ENCODE results near the gene VHLL.
A peak's percentile ranks its signal among the peaks of the same experiment; 100 is the strongest.
"Not testable (repeated sequence)": the region's sequence is repeated elsewhere in the genome, so short reads cannot be mapped to it uniquely, and the experiment has no call there.

VHLL gene

DNA sequence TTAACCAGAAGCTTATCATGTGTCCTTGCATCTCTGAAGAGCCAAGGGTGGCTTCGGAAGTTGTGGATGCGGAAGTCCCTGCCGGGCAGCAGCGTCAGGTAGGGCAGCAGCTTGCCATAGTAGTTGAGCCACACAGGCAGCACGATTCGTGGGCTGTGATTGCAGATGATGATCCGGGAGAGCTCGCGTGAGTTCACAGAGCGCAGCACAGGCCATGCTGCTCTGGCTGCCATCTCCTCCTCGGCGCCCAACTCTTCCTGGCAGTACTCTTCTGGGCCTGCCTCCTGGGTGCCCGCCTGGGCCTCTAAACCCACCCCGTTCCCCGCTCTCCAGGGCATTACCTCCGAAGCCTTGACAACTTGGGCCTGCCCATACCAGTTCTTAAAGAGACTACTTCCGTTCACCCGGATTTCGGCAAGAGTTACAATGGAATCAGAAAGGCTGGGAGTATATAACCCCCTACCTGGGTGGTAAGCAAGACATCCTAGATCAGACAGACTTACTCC lies at the start of gene VHLL:
Gene VHLL (minus strand): TSS at position 456 of the 506 bp plus-strand sequence. CDS start 118 bp downstream, at position 338.
- H3K36me3 ChIP-seq (ENCODE audit: insufficient read depth, low read length) = no peaks in the 10 kb centered on the region
- H3K27ac ChIP-seq (ENCODE audit: low read depth, low read length) = no peak within 1 kb of the TSS
- H3K9me3 ChIP-seq (ENCODE audit: low read length) = no peaks in the 10 kb centered on the region
- H3K4me1 ChIP-seq (ENCODE audit: insufficient read depth, low read length) = peaks cover 13% of the 10 kb centered on the region
- H3K4me3 ChIP-seq (ENCODE audit: low read depth in 1 of 2, low read length in 2 of 2) = no peak within 1 kb of the TSS
- H3K9ac ChIP-seq (ENCODE audit: low read length) = no peak within 1 kb of the TSS
- no peaks in the 10 kb centered on the region for H3K27me3 ChIP-seq (ENCODE audit: control insufficient read depth in 1 of 2, insufficient read depth in 2 of 2, low read length in 2 of 2)

DNA sequence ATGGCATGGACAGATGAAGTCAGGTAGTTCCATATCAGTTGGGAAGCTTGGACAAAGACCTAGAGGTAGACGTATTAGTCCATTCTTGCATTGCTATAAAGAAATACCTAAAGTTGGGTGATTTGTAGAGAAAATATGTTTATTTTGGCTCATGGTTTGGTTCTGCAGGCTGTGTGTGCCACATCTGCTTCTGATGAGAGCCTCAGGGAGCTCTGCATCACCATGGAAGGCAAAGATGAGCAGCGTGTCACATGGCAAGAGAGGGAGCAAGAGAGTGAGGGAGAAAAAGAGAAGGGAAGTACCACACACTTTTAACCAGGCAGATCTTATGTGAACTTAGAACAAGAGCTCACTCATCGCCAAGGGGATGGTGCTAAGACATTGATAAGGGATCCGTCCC lies 48.2 kb upstream of the VHLL start:
- Histone ChIP-seq H3K36me3 (ENCODE audit: insufficient read depth, low read length) (no peaks in the 10 kb centered on the region), H3K27me3 (ENCODE audit: control insufficient read depth in 1 of 2, insufficient read depth in 2 of 2, low read length in 2 of 2) (no peaks in the 10 kb centered on the region), H3K27ac (ENCODE audit: low read depth, low read length) (no peak overlapping the region), H3K4me3 (ENCODE audit: low read depth in 1 of 2, low read length in 2 of 2) (no peak overlapping the region), H3K9ac (ENCODE audit: low read length) (no peak overlapping the region), H3K9me3 (ENCODE audit: low read length) (no peaks in the 10 kb centered on the region), H3K4me1 (ENCODE audit: insufficient read depth, low read length) (no peaks in the 10 kb centered on the region)

DNA sequence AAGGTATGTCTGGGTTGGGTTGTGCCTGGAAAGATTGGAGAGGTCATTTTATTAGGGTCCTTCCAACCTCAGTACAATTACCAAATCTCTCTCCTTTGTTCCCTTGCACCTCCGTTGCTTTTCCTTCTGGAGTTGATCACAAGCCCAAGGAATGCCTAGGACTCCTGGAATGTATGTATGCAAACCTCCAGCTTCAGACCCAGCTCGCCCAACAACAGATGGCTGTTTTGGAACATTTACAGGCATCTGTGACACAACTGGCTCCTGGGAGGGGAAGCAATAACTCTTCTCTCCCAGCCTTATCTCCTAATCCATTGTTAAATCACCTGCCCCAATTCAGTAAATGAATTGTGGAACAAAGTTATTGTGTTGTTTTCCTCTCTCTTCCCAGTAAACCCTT lies 47.5 kb upstream of the VHLL start:
- no peak overlapping the region for H3K9ac ChIP-seq (ENCODE audit: low read length)
- H3K4me1 ChIP-seq (ENCODE audit: insufficient read depth, low read length) = no peaks in the 10 kb centered on the region
- H3K27ac ChIP-seq (ENCODE audit: low read depth, low read length) = no peak overlapping the region
- no peaks in the 10 kb centered on the region for H3K27me3 ChIP-seq (ENCODE audit: control insufficient read depth in 1 of 2, insufficient read depth in 2 of 2, low read length in 2 of 2)
- no peak overlapping the region for H3K4me3 ChIP-seq (ENCODE audit: low read depth in 1 of 2, low read length in 2 of 2)
- H3K36me3 ChIP-seq (ENCODE audit: insufficient read depth, low read length) = no peaks in the 10 kb centered on the region
- no peaks in the 10 kb centered on the region for H3K9me3 ChIP-seq (ENCODE audit: low read length)

DNA sequence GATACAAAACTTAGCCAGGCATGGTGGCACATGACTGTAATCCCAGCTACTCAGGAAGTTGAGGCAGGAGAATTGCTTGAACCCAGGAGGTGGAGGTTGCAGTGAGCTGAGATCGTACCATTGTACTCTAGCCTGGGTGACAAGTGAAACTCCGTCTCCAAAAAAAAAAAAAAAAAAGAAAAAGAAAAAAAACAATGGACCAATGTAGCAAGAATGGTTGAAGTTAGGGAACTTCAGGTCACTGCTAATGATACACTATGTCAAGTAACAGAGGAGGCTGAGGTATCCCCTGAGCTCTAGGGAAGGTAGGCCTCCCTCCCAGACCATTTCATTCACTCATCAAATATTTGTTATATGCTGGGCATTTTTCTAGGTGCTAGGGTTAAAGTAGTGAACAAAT lies 46.9 kb upstream of the VHLL start:
- H3K36me3 ChIP-seq (ENCODE audit: insufficient read depth, low read length); H3K27ac ChIP-seq (ENCODE audit: low read depth, low read length); H3K9ac ChIP-seq (ENCODE audit: low read length); H3K4me3 ChIP-seq (ENCODE audit: low read depth in 1 of 2, low read length in 2 of 2); H3K4me1 ChIP-seq (ENCODE audit: insufficient read depth, low read length); H3K27me3 ChIP-seq (ENCODE audit: control insufficient read depth in 1 of 2, insufficient read depth in 2 of 2, low read length in 2 of 2); H3K9me3 ChIP-seq (ENCODE audit: low read length): not testable (repeated sequence)

DNA sequence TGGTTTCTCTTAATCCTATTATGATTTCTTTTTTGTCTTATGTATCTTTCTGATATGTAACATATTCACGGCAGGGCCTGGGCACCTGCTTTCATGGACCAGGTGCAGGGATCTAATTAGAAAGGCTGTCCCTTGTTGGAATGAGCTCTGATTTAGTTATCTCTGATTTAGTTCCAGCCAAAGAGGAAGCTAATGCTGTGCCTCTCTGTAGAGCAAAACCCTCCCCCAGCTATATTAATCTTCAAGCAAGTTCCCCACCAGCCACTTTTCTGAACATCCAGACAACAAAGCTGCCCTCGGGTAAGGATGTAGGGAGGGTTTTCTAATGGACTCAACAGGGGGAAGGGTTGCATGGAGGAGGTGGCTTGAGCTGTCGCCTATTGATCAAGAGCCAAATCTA lies 45.3 kb upstream of the VHLL start:
- Histone ChIP-seq H3K36me3 (ENCODE audit: insufficient read depth, low read length) (no peaks in the 10 kb centered on the region), H3K9me3 (ENCODE audit: low read length) (no peaks in the 10 kb centered on the region), H3K4me1 (ENCODE audit: insufficient read depth, low read length) (no peaks in the 10 kb centered on the region), H3K9ac (ENCODE audit: low read length) (no peak overlapping the region), H3K4me3 (ENCODE audit: low read depth in 1 of 2, low read length in 2 of 2) (no peak overlapping the region), H3K27ac (ENCODE audit: low read depth, low read length) (no peak overlapping the region), H3K27me3 (ENCODE audit: control insufficient read depth in 1 of 2, insufficient read depth in 2 of 2, low read length in 2 of 2) (no peaks in the 10 kb centered on the region)

DNA sequence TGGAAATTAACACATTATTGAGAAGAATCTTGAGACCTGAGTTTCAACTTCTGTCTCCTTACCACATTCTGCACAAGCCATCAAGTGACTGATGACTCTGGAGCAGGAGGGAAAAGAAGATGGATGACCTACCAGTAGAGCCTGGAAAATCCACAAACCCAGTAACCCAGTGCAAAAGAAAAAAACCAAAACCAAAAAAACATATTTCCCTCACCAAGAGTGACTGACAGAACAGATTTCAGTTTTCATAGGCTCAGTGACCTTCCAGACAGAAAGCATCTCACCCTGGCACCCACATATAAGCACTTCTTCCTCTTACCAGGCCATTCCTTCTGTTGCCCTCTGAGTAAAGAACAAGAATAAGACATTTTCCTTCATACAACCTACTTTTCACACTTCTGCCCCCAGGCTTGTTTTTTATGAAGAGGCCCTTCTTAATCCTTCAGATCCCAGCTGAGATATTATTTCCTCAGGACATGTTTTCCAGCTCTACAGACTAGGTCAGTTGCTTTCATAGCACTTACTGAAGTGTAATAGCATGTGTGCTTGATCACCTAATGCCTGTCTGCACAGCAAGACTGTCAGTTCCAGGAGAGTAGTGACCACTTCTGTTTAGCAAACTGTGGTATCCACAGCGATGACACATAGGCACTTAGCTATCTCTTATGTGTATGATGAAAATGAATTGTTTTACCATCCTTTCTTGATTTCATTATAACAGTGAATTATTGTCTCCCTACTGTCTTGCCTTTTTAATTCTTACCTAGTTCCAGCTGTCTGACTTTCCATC lies 43.3 kb upstream of the VHLL start:
- Histone ChIP-seq H3K27ac (ENCODE audit: low read depth, low read length) (no peak overlapping the region), H3K27me3 (ENCODE audit: control insufficient read depth in 1 of 2, insufficient read depth in 2 of 2, low read length in 2 of 2) (no peaks in the 10 kb centered on the region), H3K4me1 (ENCODE audit: insufficient read depth, low read length) (no peaks in the 10 kb centered on the region), H3K36me3 (ENCODE audit: insufficient read depth, low read length) (no peaks in the 10 kb centered on the region), H3K9me3 (ENCODE audit: low read length) (no peaks in the 10 kb centered on the region), H3K9ac (ENCODE audit: low read length) (no peak overlapping the region), H3K4me3 (ENCODE audit: low read depth in 1 of 2, low read length in 2 of 2) (no peak overlapping the region)

DNA sequence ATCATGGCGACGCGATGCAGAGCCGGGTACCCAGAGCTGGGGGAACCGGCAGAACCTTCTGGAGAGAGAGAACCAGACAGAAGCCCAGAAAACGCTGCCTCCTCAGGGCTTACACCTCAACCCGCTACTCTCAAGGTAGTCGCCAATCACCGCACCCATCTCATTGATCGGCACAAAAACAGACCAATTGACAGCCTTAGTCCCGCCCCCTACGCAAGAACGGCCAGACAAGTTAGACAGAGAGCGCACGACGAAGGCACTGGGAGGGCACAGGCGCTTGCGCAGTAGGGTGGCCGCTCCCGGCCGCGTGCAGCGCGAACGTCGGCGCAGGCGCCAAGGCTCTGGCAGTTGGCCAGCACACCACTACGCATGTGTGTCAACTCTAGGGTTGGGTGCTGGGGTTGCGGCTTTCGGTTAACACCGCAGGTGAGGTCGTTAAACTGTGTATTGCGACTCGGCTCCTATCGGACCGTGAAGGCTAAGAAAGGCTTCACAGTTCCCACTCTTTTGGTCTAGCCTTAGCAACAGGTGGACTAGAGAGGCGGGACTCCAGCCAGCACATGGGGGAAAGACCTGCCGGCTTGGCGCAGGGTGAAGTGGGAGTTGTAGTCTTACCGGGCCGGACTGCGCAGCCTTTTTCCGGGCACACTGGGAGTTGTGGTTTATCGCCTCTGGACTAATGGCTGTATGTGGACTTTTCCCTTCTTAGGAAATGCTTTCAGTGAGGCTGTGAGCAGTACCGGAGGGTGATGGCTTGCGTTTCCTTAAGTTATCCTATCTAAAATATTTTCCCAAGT lies 39.3 kb upstream of the VHLL start, which contains the start of the genes CCT3 and TSACC:
Gene CCT3 (minus strand): TSS at position 113 of the 797 bp plus-strand sequence. CDS start 108 bp downstream, at position 5.
Gene TSACC (plus strand): TSS at position 347 of the 797 bp plus-strand sequence. CDS start 1,232 bp downstream, outside the sequence.
- peaks cover 18% of the 10 kb centered on the region for H3K36me3 ChIP-seq (ENCODE audit: insufficient read depth, low read length)
- no peaks in the 10 kb centered on the region for H3K9me3 ChIP-seq (ENCODE audit: low read length)
- H3K4me1 ChIP-seq (ENCODE audit: insufficient read depth, low read length) = peaks cover 7% of the 10 kb centered on the region
- H3K27me3 ChIP-seq (ENCODE audit: control insufficient read depth in 1 of 2, insufficient read depth in 2 of 2, low read length in 2 of 2) = no peaks in the 10 kb centered on the region
- peak within 1 kb of the TSS; percentile 80 for H3K9ac ChIP-seq (ENCODE audit: low read length)
- H3K4me3 ChIP-seq (ENCODE audit: low read depth in 1 of 2, low read length in 2 of 2) = peak within 1 kb of the TSS; percentile 81 to 98
- H3K27ac ChIP-seq (ENCODE audit: low read depth, low read length) = peak within 1 kb of the TSS; percentile 92

DNA sequence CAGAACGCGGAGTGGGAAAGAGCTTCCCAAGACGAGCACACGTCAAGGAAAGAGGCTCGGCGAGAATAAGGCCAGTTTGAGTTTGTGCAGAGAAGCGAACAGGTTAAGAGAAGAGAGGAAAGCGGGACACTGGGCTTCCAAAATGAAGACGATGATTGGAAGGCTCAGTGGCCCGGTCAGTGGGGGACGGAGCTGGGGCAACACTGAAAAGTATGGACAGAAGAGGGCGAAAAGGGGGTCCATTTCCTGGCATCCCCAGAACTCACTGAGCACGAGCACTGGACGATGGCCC lies 38.7 kb upstream of the VHLL start:
- Histone ChIP-seq H3K4me1 (ENCODE audit: insufficient read depth, low read length) (peaks cover 7% of the 10 kb centered on the region), H3K36me3 (ENCODE audit: insufficient read depth, low read length) (peaks cover 20% of the 10 kb centered on the region), H3K9ac (ENCODE audit: low read length) (peak overlapping the region; percentile 80), H3K9me3 (ENCODE audit: low read length) (no peaks in the 10 kb centered on the region), H3K4me3 (ENCODE audit: low read depth in 1 of 2, low read length in 2 of 2) (peak overlapping the region; percentile 81 to 98), H3K27ac (ENCODE audit: low read depth, low read length) (peak overlapping the region; percentile 92), H3K27me3 (ENCODE audit: control insufficient read depth in 1 of 2, insufficient read depth in 2 of 2, low read length in 2 of 2) (no peaks in the 10 kb centered on the region)

DNA sequence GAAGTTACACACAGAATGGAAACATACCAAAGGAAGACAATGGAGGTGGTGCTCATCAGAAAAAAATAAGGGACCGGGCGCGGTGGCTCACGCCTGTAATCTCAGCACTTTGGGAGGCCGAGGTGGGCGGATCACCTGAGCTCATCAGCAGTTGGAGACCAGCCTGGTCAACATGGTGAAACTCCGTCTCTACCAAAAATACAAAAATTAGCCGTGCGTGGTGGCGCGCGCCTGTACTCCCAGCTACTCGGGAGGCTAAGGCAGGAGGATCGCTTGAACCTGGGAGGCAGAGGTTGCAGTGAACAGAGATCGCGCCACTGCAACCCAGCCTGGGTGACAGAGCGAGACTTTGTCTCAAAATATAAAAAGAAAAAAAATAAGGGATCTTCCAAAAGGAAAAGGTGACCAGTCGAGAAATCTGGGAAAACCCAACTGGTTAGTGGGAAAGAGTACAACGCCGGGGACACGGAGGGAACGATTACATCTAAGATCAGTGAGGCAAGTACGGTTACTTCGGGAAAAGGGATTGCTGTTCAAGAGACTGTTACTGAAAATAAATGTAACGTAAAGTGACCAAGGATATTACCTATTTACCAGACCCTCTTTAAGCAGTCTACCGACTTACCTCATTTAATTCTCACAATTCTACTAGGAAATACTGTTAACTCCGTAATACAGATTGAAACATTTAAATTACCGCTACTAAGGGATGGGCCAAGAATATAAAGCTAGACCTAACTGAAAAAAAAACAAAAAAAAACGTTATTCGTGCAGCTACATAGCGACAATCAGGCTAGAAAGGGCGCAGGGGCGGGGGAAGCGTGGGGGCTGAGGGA lies 38.2 kb upstream of the VHLL start:
- Histone ChIP-seq H3K9ac (ENCODE audit: low read length) (peak overlapping the region; percentile 80), H3K9me3 (ENCODE audit: low read length) (no peaks in the 10 kb centered on the region), H3K27ac (ENCODE audit: low read depth, low read length) (peak overlapping the region; percentile 92), H3K4me3 (ENCODE audit: low read depth in 1 of 2, low read length in 2 of 2) (peak overlapping the region; percentile 81 to 98), H3K27me3 (ENCODE audit: control insufficient read depth in 1 of 2, insufficient read depth in 2 of 2, low read length in 2 of 2) (no peaks in the 10 kb centered on the region), H3K4me1 (ENCODE audit: insufficient read depth, low read length) (peaks cover 7% of the 10 kb centered on the region), H3K36me3 (ENCODE audit: insufficient read depth, low read length) (peaks cover 26% of the 10 kb centered on the region)

DNA sequence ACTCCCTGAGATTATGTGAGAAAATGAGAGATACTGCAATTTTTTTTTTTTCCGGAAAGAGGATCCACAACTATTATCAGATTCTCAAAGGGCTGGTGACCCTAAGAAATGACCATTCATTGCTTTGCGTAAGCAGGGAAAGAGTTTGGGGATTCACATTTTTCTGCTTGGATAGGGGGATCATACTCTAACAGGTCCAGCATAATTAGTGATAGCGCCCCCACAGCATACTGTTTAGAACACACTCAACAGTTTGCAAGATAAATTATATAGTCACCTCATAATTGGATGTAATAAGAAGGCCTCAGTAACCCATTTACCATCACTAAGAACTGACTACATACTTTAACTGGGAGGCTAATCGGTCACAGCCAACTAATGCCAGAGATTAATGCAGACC lies 37.1 kb upstream of the VHLL start:
- Histone ChIP-seq H3K9me3 (ENCODE audit: low read length) (no peaks in the 10 kb centered on the region), H3K27me3 (ENCODE audit: control insufficient read depth in 1 of 2, insufficient read depth in 2 of 2, low read length in 2 of 2) (no peaks in the 10 kb centered on the region), H3K4me3 (ENCODE audit: low read depth in 1 of 2, low read length in 2 of 2) (no peak overlapping the region), H3K9ac (ENCODE audit: low read length) (no peak overlapping the region), H3K27ac (ENCODE audit: low read depth, low read length) (no peak overlapping the region), H3K36me3 (ENCODE audit: insufficient read depth, low read length) (peaks cover 29% of the 10 kb centered on the region), H3K4me1 (ENCODE audit: insufficient read depth, low read length) (peaks cover 7% of the 10 kb centered on the region)

DNA sequence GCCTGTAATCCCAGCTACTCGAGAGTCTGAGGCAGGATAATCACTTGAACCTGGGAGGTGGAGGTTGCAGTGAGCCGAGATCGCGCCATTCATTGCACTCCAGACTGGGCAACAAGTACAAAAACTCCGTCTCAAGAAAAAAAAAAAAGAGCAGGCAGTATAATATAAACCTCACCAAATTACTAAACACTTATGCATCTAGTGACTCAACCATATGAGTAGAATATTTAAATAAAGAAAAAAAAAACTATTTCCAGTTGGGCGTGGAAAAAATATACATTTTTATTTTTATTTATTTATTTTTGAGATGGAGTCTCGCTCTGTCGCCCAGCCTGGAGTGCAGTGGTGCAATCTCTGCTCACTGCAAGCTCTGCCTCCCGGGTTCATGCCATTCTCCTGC lies 24.1 kb upstream of the VHLL start:
- H3K36me3 ChIP-seq (ENCODE audit: insufficient read depth, low read length) = peaks cover 59% of the 10 kb centered on the region
- not testable (repeated sequence) for H3K4me3 ChIP-seq (ENCODE audit: low read depth in 1 of 2, low read length in 2 of 2); H3K9ac ChIP-seq (ENCODE audit: low read length); H3K4me1 ChIP-seq (ENCODE audit: insufficient read depth, low read length); H3K27ac ChIP-seq (ENCODE audit: low read depth, low read length); H3K27me3 ChIP-seq (ENCODE audit: control insufficient read depth in 1 of 2, insufficient read depth in 2 of 2, low read length in 2 of 2); H3K9me3 ChIP-seq (ENCODE audit: low read length)

Measured in muscle layer of colon (tissue), 2 donors.